Adrenal gland (tissue), 12 donors: ENCODE results near the gene KRT222. TPM values are rescaled to one million over a fixed set of nuclear protein-coding genes. Genes with fewer than 3 reads are reported as not detected.

Experiments
- DNase-seq, 7 donors: peaks; one replicate each; pipeline ENCODE4 v3.0.0-alpha.2; 2019 to 2020
- H3K27ac ChIP-seq, 5 donors: fragments of 200-600 bp; sonication (generic) in 4 of 5; 1 replicate in 3 of 5; 2 replicates in 2 of 5; pipeline versions ENCODE4 v1.5.1 to v1.8.0; 2016 to 2020; ENCODE audit warnings: mild to moderate bottlenecking in 1 of 5
- H3K27me3 ChIP-seq: fragments of 200-600 bp; 2 replicates; pipeline ENCODE4 v1.8.0; 2021
- H3K36me3 ChIP-seq, 2 donors: fragments of 200-600 bp; replicated peaks in 1 of 2; 1 replicate in 1 of 2; 2 replicates in 1 of 2; pipeline versions ENCODE4 v1.5.1 to v1.8.0; 2018 to 2022
- H3K4me1 ChIP-seq, 2 donors: fragments of 200-600 bp; replicated peaks in 1 of 2; 1 replicate in 1 of 2; 2 replicates in 1 of 2; pipeline versions ENCODE4 v1.5.1 to v1.8.0; 2018 to 2021
- H3K4me3 ChIP-seq, 4 donors: fragments of 200-600 bp; sonication (generic) in 3 of 4; one replicate each; pipeline ENCODE4 v1.5.1; 2016 to 2018
- H3K9me3 ChIP-seq, 3 donors: fragments of 200-600 bp; sonication (generic) in 1 of 3; replicated peaks in 1 of 3; 1 replicate in 2 of 3; 2 replicates in 1 of 3; pipeline versions ENCODE4 v1.5.1 to v1.8.0; 2016 to 2021
- POLR2A ChIP-seq, 2 donors: fragments of 450-650 bp; IDR thresholded peaks; one replicate each; pipeline ENCODE4 v1.6.1; 2017; ENCODE audit warnings: antibody characterized with exemption in 2 of 2, mild to moderate bottlenecking in 2 of 2, moderate library complexity in 1 of 2
- WGBS, 4 donors: extraction: QIAGEN DNeasy Blood & Tissue Kit in 2 of 4; methylation state at CpG; one replicate each; pipeline versions ENCODE4 v1.1.5 to v1.1.7; 2013 to 2017; 5-methylcytosine and 5-hydroxymethylcytosine counted together
- intact Hi-C, 2 donors: fragments of 100-400 bp; cut with DNase I; formaldehyde crosslinking; loops; one replicate each; pipeline versions ENCODE4 v1.14.1 to v1.15.0; 2022 to 2023
- polyA plus RNA-seq, 3 donors: library from polyadenylated mRNA; stranded (reverse); fragments of 200-250 nt in 2 of 3; fragments of 350-450 nt in 1 of 3; fragmentation: Illumina TruSeq in 1 of 3; extraction: RNeasy Lipid Tissue Mini Kit (QIAGEN cat#74804) in 1 of 3; gene quantifications; one replicate each; pipeline ENCODE4 v1.2.3, GENCODE V29; 2013 to 2014
- total RNA-seq, 9 donors: library from RNA; depleted of rRNA in 4 of 9; stranded (reverse); fragments of >200 nt in 4 of 9; fragments of 120-200 nt in 1 of 9; fragmentation: NEBNext Ultra II Directional in 1 of 9; extraction: Animal tissue kit (Norgen Biotek cat#: 25700) in 1 of 9; gene quantifications; one replicate each; pipeline versions ENCODE4 v1.1.0 to v1.2.4, GENCODE V29; 2013 to 2023
- TF ChIP-seq, protein P1 (sequence below), 6 experiments: fragments of 450-650 bp in 4 of 6; fragments of 200-600 bp in 2 of 6; sonication (generic) in 1 of 6; IDR thresholded peaks; 1 replicate in 5 of 6; 2 replicates in 1 of 6; pipeline versions ENCODE4 v1.5.1 to v1.8.0; 2016 to 2021; ENCODE audit warnings: antibody characterized with exemption in 6 of 6, mild to moderate bottlenecking in 2 of 6, moderate library complexity in 1 of 6
- donor health status: healthy with polysubstance abuse.
- donor health status: Bipolar disorder and iron deficiency.
- donor health status: DM: yes; HTN: yes; CAD: no.
- donor health status: DM: no; HTN: no; CAD: no.
- donor health status: DM: no; HTN: no; CAD: no.
- donor health status: DM: yes; HTN: yes; CAD: no.

KRT222 gene
- total and polyA plus RNA-seq, 12 donors, result 0.69 to 10.7 (median 3.3) TPM

DNA sequence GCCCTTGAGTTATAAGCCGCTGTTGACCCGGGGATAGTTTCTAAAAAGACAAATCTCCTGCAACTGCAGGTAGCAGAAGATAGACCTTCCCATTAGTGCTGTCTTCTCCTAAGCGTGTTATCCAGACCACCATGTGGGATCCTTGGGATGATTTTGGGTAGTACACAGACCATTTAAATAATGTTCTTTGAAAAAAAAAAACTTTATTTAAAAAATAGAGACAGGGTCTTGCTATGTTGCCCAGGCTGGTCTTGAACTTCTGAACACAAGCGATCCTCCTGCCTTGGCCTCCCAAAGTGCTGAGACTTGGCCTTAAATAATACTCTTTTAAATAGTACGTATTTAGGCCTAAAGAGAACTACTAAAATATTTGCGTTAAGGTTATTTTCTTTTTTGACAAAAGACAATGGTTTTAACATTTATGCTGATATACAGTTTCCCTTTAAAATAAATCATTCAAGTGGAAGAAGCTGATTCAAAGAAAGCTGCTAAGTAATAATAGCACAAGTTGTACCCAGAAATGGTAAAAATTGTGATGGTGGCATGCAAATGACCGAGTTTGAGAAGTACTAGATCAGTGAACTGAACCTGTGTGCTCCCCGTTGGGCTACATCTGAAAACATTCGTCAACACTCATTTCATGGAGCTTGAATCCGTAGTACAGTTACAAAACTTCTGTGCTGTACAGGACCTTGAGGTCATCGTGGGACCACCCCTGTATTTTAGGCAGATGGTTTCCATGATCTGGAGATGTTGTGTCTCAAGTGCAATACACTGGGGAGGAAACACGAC, 41.4 kb downstream of the KRT222 start:
- 77 to 85% (median 82%) methylated on average over 12 of the region's 12 CpGs for WGBS, 4 donors
- Histone ChIP-seq H3K36me3 (peaks cover 0 to 6% of the 10 kb centered on the region in 2 donors), H3K4me1 (peaks cover 0 to 5% of the 10 kb centered on the region in 2 donors), H3K4me3 (no peak overlapping the region), H3K9me3 (no peaks in the 10 kb centered on the region), H3K27me3 (no peaks in the 10 kb centered on the region), H3K27ac (no peak overlapping the region)
- no peak for DNase-seq
- TF ChIP-seq, protein P1, sequence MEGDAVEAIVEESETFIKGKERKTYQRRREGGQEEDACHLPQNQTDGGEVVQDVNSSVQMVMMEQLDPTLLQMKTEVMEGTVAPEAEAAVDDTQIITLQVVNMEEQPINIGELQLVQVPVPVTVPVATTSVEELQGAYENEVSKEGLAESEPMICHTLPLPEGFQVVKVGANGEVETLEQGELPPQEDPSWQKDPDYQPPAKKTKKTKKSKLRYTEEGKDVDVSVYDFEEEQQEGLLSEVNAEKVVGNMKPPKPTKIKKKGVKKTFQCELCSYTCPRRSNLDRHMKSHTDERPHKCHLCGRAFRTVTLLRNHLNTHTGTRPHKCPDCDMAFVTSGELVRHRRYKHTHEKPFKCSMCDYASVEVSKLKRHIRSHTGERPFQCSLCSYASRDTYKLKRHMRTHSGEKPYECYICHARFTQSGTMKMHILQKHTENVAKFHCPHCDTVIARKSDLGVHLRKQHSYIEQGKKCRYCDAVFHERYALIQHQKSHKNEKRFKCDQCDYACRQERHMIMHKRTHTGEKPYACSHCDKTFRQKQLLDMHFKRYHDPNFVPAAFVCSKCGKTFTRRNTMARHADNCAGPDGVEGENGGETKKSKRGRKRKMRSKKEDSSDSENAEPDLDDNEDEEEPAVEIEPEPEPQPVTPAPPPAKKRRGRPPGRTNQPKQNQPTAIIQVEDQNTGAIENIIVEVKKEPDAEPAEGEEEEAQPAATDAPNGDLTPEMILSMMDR (IDR thresholded peaks at IDR 0.05), result no peak
- TF ChIP-seq POLR2A (IDR thresholded peaks at IDR 0.05), result no peak
- intact Hi-C loops, result no loop called here

- H3K36me3 ChIP-seq, result no peaks in the 10 kb centered on the region
- H3K4me3 ChIP-seq, result no peak overlapping the region
- intact Hi-C loops, result no loop called here
- H3K27ac ChIP-seq, result no peak overlapping the region
- no peak for DNase-seq
- TF ChIP-seq, protein P1 (IDR thresholded peaks at IDR 0.05), result no peak
- no peak for TF ChIP-seq POLR2A (IDR thresholded peaks at IDR 0.05)
- no peaks in the 10 kb centered on the region for H3K9me3 ChIP-seq
- no peaks in the 10 kb centered on the region for H3K27me3 ChIP-seq
- H3K4me1 ChIP-seq, result peaks cover 0 to 5% of the 10 kb centered on the region in 2 donors
- 33 to 44% (median 37%) methylated on average over 3 of the region's 3 CpGs for WGBS, 4 donors
These were observed 42.5 kb downstream of the KRT222 start for GRCh38 chr17:40622509-40622928.

- WGBS, 4 donors, result 59 to 69% (median 67%) methylated on average over 7 to 8 of the region's 8 CpGs
- Histone ChIP-seq H3K4me1 (peaks cover 0 to 5% of the 10 kb centered on the region in 2 donors), H3K27ac (no peak overlapping the region), H3K36me3 (no peaks in the 10 kb centered on the region), H3K4me3 (no peak overlapping the region), H3K9me3 (no peaks in the 10 kb centered on the region), H3K27me3 (peaks cover 3% of the 10 kb centered on the region)
- TF ChIP-seq POLR2A (IDR thresholded peaks at IDR 0.05), result no peak
- TF ChIP-seq, protein P1 (IDR thresholded peaks at IDR 0.05), result no peak
- intact Hi-C loops, result no loop called here
- no peak for DNase-seq
These were observed 43.4 kb downstream of the KRT222 start for GRCh38 chr17:40621578-40621977.

DNA sequence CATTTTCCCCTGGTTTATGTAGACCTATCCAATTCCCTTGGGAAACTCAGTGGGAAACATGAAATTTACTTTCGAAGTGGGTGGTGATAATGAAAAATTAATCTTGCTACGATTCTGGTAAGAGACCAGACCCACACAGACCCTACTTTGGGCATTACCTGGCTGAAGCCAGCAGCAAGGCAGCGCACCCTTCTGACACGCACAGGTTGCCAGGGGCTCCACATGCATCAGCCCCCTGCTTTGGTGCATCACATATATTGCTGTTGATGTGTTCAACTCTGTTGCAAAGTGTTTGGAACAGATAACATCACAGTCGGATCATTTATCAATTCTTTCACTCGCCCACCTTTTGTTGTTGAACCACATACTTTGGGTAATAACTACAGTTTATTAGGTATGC, 44.0 kb downstream of the KRT222 start:
- intact Hi-C loops, result no loop called here
- TF ChIP-seq, protein P1 (IDR thresholded peaks at IDR 0.05), result no peak
- DNase-seq, result no peak
- Histone ChIP-seq H3K4me1 (peaks cover 0 to 5% of the 10 kb centered on the region in 2 donors), H3K27ac (no peak overlapping the region), H3K36me3 (no peaks in the 10 kb centered on the region), H3K4me3 (no peak overlapping the region), H3K27me3 (peaks cover 3% of the 10 kb centered on the region), H3K9me3 (no peaks in the 10 kb centered on the region)
- WGBS, 4 donors, result 76 to 82% (median 78%) methylated on average over 6 of the region's 6 CpGs
